ENCODE measurements around the gene SMIM29. TPM values are rescaled to one million over a fixed set of nuclear protein-coding genes. Genes with fewer than 3 reads are reported as not detected.
"Not testable (repeated sequence)": the region's sequence is repeated elsewhere in the genome, so short reads cannot be mapped to it uniquely, and the experiment has no call there.

Gene SMIM29
- total RNA-seq (2014; rRNA removed; shearing (Covaris generic)), result 53.3 and 58.3 TPM in 2 replicates

DNA sequence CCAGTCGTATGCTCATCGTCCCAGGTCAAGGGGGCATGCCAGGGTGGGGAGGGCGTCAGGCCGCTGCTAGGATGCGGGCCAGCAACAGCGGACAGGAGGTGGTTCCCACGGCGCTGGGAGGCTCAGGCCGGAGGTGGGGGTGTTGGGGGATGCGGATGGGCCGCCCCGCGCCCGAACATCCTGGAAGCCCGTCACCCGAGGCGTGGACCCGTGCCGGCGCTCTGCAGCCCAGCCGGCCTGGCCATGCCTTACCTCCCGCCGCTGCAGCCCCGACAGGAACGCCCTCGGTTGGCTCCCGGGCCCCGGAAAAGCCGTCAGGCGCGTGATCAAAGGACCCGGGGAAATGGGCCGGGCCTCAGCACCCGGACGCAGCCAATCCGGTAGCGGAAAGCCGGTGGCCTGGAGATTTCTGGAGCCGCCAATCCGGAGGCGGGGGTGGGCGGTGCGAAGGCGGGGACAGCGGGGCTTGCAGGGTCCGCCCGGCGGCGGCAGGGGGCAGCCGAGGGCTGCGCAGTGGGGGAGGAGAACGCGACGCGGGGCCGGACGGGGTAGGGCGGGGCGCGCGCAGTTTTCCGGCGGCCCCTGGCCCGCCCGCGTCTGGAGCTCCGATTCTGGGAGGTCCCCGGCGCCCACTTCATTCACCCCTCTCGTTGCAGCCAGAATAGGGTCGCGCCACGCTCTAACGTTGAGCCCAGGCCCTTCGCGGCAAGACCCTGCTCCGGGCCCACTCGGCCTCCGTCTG is at the start of gene SMIM29:
Gene SMIM29, minus strand, starts transcription at position 280 of the 742 bp plus-strand sequence. CDS start 1,215 bp downstream, outside the sequence.
- DNase-seq (ENCODE audit: low read depth), result peak; percentile 98

DNA sequence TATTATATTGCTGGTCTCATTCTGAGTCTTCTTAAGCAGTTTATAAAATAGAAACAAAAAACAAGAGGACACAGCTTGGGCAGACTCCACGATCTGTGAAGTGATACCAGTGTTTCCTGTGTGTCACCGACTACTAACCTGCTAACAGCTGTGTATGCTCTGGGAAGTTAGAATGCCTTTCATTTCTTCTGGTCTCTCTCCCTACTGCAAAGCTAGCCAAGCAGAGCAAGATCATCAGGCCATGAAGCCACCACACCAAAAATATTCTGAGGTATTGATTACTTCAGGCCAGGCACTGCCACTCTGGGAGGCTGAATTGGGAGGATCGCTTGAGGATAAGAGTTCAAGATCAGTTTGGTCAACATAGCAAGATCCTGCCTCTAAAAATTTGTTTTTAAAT is 46.9 kb upstream of the SMIM29 start:
- no peak for DNase-seq (ENCODE audit: low read depth)

DNA sequence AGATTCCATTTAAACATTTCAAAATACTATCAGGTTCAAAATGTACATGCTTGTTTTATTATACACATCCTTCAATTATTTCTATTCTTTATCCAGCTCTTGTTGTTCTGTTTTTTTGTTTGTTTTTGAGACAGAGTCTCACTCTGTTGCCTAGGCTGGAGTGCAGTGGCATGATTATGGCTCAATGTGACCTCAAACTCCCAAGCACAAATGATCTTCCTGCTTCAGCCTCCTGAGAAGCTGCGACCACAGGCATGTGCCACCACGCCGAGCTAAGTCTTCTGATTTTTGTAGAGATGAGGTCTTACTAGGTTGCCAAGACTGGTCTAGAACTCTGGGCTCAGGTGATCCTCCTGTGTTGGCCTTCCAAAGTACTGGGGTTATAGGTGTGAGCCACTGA is 44.1 kb upstream of the SMIM29 start:
- no peak for DNase-seq (ENCODE audit: low read depth)

DNA sequence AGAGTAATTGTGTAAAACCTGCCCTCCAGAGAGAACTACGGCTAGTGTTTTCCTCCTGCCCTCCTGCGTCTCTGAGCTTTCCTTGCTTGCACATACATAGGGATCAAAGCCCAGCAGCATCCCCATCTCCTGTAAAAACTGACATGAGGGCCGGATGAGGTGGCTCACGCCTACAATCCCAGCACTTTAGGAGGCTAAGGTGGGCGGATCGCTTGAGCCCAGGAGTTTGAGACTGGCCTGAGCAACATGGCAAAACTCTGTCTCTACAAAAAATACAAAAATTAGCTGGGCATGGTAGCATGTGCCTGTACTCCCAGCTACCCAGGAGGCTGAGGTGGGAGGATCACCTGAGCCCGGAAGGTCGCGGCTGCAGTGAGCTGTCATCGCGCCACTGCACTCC is 40.3 kb upstream of the SMIM29 start:
- DNase-seq (ENCODE audit: low read depth), result no peak

DNA sequence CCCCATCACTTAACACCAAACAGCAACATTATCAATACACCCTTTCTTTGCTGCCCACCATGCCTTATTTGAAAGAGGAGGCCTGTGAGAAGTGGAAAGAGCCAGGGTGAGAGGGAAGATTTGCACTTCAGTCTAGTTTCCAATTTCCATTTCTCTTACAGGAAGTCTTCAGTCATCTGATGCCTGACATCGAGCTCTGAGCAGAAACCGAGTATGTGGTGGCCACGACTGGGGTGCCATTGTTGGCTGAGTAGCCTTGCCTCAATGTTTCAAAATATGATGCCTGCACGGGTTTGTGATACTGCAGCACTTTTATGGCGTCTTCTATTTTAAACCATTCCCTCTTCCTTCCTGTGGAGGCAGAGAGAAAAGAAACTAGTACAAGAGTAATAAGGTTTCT is 39.8 kb upstream of the SMIM29 start:
- DNase-seq (ENCODE audit: low read depth), result no peak

DNA sequence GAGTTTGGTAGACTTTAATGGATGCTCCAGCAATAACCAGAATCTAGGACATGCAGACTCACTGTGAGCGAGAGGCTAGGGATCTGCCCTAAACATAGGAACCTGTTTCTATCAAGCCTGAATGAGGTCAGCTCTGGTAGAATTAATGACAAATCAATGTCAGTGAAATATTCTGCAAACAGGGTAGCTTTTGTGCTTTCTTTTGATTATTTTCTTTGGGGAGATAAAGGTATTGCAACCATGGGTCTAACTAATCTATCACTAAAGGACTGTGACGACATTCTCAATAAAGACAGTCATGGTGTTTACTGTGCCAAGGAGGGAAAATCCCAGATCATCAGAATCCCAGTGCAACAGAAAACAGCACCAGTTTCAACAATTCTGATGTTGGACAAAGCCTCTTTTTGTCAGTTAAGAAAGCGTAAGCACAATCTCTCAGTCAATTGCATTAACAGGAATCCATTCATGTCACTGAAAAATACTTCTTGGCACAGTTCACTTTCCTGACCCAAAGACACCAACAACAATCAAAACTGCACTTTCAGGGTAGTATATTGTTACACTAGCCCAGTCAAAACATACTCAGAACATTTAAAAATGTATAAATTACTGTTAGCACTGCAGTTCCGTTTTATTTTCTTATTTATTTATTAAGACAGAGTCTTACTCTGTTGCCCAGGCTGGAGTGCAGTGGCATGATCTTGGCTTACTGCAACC is 36.8 kb upstream of the SMIM29 start:
- DNase-seq (ENCODE audit: low read depth), result no peak

DNA sequence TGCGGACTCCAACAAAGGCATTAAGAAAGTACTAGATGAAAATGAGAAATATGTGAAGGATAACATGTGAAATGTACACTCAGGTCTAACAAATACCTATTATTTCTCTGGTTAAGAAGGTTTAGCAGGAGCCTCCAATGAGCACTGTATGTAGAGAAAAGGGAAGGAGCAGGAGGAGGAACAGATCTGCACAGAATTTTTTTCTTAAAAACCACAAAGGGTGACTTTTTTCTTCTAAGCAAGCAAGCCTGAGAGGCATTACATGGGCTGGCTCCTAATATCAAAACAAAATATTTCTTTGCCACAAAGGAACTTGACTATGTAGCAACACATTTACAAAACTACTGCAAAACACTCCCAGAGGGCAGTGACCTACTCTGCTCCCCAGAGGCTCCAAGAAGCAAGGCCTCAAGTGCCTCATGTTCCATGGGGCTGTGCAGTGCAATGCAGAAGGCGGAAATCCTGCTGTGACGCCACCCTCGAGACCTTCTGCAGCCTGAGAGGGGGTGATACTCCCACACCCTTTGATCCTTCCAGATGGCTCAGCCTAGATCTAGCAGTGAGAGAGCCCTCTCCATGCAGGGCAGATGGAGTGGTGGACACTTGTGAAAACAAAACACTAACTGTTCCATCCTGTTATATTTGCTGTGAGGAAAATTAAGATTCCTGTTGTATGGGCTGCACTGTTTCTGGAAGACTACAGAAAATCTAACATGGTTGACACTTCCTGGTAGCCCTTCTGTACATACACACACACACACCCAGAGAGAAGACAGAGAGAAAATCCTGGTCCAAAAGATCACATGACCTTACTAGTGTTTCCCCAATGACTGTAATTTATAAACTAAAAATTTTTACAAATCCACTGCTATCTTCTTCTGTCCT is 36.0 kb upstream of the SMIM29 start:
- DNase-seq (ENCODE audit: low read depth), result no peak

DNA sequence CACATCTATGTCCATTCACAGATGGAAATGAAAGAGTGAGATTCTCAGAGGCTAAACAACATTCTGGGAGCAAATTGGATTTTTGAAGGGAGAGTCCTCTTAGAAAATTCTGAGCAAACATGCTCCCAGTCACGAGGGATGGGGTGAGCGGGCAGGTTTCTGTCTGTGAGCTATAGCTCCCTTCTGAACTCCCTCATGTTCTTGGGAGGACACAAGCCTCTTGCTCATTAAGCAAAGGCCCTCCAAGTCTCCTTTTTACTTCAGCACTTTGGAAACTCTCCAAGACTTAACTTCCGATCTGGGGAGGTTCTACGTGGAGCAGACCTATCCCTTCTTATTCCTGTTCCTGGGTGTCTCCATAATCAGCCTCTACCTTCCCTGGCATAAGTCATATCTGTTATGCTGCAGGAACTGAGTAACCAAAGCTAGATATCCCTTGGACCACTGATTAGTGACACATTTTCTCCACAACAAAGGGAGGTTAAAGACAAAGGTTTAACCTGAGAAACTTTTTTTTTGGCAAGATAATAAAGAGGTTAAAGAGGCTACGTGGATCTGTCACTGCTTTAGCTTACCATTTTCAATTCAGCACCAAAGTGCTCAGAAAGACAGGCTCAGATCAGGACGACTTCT is 33.0 kb upstream of the SMIM29 start:
- no peak for DNase-seq (ENCODE audit: low read depth)

DNA sequence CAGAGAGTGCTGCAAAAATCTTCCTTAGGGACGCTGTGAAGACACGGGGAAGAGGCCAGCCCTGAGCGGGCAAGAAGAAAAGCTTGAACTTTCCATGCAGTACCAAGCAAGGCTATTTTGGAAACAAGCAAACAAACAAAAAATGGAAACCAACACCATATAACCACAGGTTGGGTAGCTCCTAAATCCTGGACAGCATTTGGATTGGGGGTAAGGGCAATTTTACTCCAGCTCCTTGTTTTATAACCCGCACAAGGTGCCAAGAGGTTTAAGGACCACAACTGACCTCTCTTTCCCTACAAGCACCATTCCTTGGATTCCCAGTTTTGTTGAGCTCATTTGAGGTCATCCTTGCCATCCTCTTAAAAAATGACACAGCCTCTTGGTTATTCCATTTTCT is 31.4 kb upstream of the SMIM29 start:
- no peak for DNase-seq (ENCODE audit: low read depth)

DNA sequence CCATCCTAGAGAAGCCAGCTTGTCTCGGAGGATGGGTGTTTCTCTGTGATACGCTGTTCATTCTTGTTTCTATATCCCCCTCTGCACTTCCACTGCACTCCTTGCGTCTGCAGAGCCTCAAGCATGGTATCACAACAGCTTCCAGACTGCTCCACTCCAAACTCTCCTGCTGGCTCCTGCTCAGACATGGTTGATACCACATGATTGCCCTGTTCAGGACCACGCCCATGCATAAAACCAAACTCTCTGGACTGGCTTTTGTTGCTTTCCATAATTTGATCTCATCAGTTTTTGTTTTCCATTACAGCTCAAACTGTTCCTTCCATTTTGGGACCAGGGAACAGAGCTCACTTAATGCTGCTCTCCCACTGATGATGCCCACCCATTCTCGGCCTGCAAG is 30.0 kb upstream of the SMIM29 start:
- no peak for DNase-seq (ENCODE audit: low read depth)

DNA sequence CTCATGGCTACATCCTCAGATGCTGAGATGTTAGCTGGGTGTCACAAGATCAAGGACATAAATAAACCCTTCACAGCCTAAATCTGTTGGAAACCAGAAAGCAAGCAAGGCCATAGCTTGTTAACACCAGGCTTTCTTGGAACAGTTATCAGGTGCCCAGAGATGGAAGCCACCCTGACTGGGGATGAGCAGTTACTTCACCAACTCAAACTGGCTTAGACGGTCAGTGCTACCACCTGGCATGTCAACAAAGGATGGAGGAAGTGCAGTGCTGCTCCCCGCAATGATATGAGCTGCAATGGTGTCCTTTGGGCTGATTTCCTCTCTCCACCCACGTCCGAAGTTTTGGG is 28.9 kb upstream of the SMIM29 start:
- DNase-seq (ENCODE audit: low read depth), result no peak

DNA sequence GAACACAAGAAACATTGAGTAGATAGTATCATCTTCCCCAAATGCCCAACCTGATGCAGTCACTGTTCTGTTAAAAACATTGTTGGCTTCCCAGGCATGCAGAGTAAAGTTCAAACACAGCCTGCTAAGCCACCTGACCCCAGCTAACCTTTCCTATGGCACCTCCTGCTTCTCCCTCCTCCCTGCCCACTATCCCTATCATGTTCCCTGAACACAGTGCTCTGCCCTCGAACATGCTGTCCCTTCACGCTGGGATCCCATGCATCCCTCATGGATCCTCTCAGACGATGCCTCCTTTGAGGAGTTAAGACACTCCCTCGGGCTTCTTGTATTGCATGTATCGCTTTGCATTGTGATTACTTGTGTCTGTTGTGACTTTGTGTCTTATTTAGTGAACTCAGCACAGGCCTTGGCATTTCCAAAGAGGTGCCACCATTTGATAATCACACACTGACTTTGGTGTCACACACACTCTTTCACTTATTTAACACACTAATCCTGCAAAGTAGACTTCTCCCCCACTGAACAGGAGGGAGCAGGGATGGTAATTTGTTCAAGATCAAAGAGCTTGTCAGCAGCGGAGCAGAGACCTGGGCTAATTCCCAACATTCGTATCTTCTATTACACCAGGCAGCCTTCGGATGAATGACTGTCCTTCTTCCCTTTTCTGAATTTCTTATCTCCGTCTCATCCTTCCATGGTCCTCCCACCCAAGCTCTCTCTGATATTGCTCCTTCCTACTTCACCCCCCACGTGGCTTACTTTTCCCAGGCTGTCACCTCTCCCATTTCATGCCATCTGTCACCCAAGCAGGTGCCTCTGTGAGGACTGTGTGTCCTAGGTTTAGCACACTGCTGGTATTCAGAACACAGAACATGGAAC is 28.3 kb upstream of the SMIM29 start:
- no peak for DNase-seq (ENCODE audit: low read depth)

DNA sequence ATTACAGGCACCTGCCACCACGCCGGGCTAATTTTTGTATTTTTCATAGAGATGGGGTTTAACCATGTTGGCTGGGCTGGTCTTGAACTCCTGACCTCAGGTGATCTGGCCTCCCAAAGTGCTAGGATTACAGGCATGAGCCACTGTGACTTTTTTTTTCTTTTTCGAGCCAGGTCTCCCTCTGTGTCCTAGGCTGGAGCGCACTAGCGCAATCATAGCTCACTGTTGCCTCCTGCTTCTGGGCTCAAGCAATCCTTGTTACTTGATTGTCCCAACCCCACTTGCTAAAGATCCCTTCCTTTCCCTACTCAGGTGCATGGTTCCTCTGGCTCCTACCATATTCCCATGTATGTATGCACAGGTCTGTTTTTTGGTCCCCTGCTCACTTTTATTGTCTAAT is 27.4 kb upstream of the SMIM29 start:
- no peak for DNase-seq (ENCODE audit: low read depth)

DNA sequence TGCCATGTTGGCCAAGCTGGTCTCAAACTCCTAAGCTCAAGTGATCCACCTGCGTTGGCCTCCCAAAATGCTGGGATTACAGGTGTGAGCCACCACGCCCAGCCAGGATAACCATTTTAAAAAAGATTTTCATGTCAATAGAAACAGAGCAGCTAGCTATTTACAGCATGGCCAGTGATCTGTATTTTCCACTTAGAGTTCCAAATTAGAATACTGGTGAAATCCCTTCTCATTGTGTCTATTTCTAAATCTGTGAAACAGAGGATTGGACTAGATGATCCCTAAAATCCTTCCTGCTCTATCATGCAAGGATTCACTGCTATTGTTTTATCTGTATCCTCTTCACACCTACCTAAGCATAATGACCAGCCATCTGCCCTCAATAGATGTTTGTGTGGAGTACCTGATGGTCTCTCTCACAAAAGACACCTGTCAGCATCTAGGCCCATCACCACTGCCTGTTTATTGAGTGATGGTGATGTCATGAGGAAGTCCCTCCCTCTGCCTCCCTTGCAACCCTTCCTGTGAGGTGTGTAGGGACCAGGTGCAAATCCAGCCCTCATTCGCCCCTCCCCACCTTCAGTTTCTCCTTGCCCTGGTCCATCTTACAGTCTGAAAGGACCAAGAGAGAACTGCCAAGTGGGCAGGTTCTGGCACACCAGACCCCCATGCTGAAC is 26.5 kb upstream of the SMIM29 start:
- no peak for DNase-seq (ENCODE audit: low read depth)

DNA sequence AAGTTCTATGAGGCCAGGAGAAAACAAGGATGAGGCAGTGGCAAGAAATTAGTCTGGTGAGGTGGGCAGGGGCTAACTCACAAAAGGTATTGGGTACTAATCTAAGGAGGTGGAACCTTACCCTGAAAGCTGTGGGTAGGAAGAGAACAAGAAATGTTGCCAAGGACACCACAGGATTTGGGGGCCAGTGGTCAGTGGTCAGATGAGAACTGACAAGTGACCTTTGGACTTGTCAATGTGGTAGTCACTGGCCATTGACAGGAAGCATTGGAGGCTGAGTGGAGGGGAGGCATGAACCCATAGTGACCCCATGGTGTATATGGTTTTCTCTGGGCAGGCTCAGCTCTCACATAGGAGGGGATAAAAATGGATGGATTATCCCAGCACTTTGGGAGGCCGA is 25.3 kb upstream of the SMIM29 start:
- no peak for DNase-seq (ENCODE audit: low read depth)

DNA sequence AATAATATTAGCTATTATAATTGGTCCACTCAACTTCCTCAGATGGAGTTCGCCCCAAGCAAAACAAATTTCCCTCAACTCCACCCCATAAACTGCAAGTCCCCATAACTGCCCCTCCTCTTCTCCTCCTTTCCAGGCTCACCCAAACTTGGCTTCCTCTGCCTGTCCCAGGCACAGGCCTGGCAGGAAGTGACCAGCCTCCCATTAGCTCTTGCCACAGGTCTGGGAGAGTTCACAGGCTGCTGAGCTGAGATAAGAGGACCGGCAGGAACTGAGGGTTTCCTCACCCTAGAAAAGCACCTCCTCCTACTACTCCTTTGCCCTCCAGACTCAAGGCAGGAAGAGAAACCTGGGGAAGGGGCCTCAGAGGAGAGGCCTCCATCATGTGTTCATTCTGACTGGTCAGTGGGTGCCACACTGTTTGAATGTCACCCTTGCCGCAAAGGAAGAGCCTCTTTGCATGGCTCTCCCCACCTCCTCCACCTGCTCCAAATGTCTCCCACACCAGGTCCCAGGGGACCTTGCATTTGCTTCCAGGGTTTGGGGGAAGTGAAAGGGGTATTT is 24.5 kb upstream of the SMIM29 start:
- DNase-seq (ENCODE audit: low read depth), result no peak

DNA sequence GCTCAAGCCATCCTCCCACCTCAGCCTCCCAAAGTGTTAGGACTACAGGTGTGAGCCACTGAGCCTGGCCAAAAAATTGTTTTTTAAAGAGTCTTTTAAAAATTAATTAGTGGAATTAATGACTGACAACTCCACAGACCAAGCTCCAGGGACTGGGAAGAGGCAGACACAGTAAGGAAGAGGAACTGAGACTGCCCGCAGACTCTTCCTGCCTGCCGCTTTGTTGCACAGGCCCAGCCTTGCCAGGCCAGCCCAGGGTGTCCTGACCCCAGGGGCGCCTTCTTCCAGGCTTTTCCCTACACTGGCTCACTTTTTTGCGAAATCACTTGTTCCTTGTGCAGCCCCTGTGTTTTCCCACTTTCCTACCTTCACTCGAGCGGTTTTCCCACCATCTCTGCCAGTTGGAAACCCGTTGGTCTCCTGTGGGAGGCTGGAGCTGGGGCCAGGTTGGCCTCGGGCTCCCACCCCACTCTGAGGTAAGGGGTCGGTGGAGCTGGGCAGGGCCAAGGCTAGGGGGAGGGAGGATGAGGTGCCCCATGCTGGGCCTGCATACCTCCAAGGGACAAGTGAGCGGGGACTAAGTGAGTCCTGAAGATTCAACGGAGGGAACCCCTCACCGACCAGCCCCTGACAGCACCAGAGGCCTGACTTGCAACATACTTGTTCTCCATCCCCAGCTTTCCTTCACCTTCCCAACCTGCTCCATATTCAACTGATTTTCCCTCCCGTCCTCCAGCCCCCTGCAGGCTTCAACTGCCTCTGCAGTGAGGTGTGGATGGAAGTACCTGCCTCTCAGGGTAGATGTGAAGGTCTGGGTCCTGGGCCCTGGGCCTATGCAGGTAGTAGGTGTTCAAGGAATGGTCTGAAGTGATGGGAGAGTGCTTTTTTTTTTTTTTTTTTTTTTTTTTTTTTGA is 23.5 kb upstream of the SMIM29 start:
- DNase-seq (ENCODE audit: low read depth), result no peak

DNA sequence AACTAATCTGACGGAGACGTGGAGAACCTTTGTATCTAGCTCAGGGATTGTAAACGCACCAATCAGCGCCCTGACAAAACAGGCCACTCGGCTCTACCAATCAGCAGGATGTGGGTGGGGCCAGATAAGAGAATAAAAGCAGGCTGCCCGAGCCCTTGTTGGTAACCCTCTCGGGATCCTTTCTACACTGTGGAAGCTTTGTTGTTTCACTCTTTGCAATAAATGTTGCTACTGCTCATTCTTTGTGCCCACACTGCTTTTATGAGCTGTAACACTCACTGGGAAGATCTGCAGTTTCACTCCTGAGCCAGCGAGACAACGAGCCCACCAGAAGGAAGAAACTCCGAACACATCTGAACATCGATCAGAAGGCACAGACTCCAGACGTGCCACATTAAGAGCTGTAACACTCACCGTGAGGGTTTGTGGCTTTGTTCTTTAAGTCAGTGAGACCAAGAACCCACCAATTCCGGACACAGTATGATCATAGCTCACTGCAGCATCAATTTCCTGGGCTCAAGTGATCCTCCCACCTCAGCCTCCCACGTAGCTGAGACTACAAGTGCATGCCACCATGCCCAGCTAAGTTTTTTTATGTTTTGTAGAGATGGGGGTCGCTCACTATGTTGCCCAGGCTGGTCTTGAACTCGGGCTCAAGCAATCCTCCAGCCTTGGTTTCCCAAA is 21.0 kb upstream of the SMIM29 start:
- DNase-seq (ENCODE audit: low read depth), result not testable (repeated sequence)

Data from Daoy (cell line).